ENCODE measurements around the gene MAU2.

MAU2 gene, protein sequence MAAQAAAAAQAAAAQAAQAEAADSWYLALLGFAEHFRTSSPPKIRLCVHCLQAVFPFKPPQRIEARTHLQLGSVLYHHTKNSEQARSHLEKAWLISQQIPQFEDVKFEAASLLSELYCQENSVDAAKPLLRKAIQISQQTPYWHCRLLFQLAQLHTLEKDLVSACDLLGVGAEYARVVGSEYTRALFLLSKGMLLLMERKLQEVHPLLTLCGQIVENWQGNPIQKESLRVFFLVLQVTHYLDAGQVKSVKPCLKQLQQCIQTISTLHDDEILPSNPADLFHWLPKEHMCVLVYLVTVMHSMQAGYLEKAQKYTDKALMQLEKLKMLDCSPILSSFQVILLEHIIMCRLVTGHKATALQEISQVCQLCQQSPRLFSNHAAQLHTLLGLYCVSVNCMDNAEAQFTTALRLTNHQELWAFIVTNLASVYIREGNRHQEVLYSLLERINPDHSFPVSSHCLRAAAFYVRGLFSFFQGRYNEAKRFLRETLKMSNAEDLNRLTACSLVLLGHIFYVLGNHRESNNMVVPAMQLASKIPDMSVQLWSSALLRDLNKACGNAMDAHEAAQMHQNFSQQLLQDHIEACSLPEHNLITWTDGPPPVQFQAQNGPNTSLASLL

DNA sequence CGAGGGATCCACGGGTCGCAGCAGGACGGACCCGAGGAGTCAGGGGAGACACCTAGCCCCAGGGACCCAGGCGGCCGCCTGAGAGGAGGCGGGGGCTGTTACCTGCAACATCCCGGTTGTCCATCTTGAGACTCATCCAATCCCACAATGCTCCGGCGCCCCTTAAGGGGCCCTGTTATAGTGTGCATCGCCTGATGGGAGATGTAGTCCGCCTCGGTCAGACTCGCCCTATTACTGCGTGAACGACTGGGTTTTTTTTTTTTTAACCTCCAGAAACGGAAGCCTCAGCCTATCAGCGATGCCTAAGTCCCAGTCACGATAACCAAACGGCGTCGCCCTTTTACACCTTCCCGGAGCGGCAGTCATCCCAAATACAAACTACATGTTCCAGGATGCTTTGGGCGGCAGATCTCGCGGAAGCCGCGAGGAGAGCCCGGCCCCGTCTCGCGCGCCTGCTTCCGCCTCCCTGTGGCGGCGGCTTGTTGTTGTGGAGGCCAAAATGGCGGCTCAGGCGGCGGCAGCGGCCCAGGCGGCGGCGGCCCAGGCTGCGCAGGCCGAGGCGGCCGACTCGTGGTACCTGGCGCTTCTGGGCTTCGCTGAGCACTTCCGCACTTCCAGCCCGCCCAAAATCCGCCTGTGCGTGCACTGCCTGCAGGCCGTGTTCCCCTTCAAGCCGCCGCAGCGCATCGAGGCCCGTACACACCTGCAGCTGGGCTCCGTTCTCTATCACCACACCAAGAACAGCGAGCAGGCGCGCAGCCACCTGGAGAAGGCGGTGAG is at the start of gene MAU2, which contains the start of gene SUGP1:
MAU2 (plus strand) TSS at position 469 of the 780 bp plus-strand sequence; CDS start at position 500, 31 bp downstream.
SUGP1 (minus strand) TSS at position 149 of the 780 bp plus-strand sequence; CDS start at position 136, 13 bp downstream.
- TF ChIP-seq SNAI2 (CRISPR knock-in tag; IDR thresholded peaks at IDR 0.05) (no peak), PPARA (CRISPR knock-in tag; IDR thresholded peaks at IDR 0.05; ENCODE audit: borderline replicate concordance) (no peak), ZFP30 (CRISPR knock-in tag; IDR thresholded peaks at IDR 0.05) (no peak), CSDC2 (CRISPR knock-in tag; IDR thresholded peaks at IDR 0.05) (no peak), ZNF70 (CRISPR knock-in tag; IDR thresholded peaks at IDR 0.05) (no peak), RARB (CRISPR knock-in tag; IDR thresholded peaks at IDR 0.05) (no peak), ISL1 (CRISPR knock-in tag; IDR thresholded peaks at IDR 0.05) (no peak)
- TF ChIP-seq, protein P1, sequence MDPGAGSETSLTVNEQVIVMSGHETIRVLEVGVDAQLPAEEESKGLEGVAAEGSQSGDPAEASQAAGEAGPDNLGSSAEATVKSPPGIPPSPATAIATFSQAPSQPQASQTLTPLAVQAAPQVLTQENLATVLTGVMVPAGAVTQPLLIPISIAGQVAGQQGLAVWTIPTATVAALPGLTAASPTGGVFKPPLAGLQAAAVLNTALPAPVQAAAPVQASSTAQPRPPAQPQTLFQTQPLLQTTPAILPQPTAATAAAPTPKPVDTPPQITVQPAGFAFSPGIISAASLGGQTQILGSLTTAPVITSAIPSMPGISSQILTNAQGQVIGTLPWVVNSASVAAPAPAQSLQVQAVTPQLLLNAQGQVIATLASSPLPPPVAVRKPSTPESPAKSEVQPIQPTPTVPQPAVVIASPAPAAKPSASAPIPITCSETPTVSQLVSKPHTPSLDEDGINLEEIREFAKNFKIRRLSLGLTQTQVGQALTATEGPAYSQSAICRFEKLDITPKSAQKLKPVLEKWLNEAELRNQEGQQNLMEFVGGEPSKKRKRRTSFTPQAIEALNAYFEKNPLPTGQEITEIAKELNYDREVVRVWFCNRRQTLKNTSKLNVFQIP (CRISPR knock-in tag; IDR thresholded peaks at IDR 0.05; ENCODE audit: borderline replicate concordance, low read depth), result no peak
- TF ChIP-seq, protein P2, sequence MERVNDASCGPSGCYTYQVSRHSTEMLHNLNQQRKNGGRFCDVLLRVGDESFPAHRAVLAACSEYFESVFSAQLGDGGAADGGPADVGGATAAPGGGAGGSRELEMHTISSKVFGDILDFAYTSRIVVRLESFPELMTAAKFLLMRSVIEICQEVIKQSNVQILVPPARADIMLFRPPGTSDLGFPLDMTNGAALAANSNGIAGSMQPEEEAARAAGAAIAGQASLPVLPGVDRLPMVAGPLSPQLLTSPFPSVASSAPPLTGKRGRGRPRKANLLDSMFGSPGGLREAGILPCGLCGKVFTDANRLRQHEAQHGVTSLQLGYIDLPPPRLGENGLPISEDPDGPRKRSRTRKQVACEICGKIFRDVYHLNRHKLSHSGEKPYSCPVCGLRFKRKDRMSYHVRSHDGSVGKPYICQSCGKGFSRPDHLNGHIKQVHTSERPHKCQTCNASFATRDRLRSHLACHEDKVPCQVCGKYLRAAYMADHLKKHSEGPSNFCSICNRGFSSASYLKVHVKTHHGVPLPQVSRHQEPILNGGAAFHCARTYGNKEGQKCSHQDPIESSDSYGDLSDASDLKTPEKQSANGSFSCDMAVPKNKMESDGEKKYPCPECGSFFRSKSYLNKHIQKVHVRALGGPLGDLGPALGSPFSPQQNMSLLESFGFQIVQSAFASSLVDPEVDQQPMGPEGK (CRISPR knock-in tag; IDR thresholded peaks at IDR 0.05; ENCODE audit: borderline replicate concordance), result no peak
- ATAC-seq, result peak; percentile 97

DNA sequence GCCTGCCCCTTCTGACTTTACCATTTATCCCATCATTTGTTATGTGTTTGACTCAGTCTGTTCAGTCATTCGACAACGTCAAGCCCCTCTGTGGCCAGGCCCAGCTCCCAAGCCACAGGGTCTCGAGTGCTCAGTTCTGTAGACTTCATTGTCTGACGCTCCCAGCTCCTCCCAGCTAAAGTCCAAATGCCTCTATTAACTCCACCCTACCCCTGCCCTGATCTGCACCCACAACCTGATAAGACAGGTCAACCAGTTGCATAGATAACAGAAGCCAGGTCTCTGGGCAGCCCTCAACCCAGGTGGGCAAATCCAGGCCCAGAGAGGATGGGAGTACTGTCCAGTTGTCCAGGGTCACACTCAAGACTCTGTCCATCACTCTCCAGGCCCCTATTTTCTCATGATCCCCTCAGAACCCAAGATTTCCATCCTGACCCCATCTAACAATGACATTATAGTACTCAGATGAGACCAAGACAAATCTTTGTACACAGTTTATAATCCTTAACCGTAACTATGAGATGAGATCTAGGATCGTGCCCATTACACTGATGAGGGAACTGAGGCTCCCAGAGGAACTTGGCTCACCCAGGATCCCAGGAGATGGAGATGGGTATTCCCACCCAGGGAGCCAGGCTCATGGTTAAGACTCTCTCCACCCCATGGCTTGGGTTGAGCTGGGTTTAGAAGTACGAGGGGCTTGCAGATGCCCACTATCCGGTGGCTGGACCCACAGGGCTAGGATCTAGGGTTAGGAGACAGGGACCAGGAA is 48.6 kb upstream of the MAU2 start:
- ATAC-seq, result no peak
- TF ChIP-seq, protein P3, sequence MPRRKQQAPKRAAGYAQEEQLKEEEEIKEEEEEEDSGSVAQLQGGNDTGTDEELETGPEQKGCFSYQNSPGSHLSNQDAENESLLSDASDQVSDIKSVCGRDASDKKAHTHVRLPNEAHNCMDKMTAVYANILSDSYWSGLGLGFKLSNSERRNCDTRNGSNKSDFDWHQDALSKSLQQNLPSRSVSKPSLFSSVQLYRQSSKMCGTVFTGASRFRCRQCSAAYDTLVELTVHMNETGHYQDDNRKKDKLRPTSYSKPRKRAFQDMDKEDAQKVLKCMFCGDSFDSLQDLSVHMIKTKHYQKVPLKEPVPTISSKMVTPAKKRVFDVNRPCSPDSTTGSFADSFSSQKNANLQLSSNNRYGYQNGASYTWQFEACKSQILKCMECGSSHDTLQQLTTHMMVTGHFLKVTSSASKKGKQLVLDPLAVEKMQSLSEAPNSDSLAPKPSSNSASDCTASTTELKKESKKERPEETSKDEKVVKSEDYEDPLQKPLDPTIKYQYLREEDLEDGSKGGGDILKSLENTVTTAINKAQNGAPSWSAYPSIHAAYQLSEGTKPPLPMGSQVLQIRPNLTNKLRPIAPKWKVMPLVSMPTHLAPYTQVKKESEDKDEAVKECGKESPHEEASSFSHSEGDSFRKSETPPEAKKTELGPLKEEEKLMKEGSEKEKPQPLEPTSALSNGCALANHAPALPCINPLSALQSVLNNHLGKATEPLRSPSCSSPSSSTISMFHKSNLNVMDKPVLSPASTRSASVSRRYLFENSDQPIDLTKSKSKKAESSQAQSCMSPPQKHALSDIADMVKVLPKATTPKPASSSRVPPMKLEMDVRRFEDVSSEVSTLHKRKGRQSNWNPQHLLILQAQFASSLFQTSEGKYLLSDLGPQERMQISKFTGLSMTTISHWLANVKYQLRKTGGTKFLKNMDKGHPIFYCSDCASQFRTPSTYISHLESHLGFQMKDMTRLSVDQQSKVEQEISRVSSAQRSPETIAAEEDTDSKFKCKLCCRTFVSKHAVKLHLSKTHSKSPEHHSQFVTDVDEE (CRISPR knock-in tag; IDR thresholded peaks at IDR 0.05), result no peak
- TF ChIP-seq ZNF8 (CRISPR knock-in tag; IDR thresholded peaks at IDR 0.05) (no peak), ZFP3 (CRISPR knock-in tag; IDR thresholded peaks at IDR 0.05) (no peak), PPARA (CRISPR knock-in tag; IDR thresholded peaks at IDR 0.05; ENCODE audit: borderline replicate concordance) (no peak), ZNF70 (CRISPR knock-in tag; IDR thresholded peaks at IDR 0.05) (no peak), ZNF565 (CRISPR knock-in tag; conservative IDR thresholded peaks at IDR 0.05; ENCODE audit: low read depth) (no peak)

DNA sequence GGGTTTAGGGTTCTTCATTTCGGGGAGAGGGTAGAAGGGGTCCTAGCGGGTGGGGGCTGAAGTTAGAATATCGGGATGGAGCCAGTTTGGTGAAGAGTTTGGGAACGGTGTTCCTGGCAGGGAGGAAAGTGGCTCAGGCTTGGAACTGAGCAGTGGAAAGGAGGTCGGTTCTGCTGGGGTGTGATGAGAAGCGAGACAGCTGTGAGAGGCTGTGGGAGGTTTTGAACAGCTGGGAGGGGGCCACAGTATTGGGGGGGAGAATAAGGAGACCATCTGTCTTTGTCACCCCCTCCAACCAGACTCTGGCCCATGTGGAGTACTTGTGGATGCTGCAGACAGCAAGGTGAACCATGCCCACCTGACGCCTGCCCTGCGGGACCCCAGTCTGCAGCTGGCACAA is 46.5 kb upstream of the MAU2 start:
- no peak for TF ChIP-seq BACH2 (CRISPR knock-in tag; IDR thresholded peaks at IDR 0.05; ENCODE audit: borderline replicate concordance)
- TF ChIP-seq ZNF565 (CRISPR knock-in tag; conservative IDR thresholded peaks at IDR 0.05; ENCODE audit: low read depth), result no peak
- no peak for TF ChIP-seq ZNF8 (CRISPR knock-in tag; IDR thresholded peaks at IDR 0.05)
- TF ChIP-seq, protein P4, sequence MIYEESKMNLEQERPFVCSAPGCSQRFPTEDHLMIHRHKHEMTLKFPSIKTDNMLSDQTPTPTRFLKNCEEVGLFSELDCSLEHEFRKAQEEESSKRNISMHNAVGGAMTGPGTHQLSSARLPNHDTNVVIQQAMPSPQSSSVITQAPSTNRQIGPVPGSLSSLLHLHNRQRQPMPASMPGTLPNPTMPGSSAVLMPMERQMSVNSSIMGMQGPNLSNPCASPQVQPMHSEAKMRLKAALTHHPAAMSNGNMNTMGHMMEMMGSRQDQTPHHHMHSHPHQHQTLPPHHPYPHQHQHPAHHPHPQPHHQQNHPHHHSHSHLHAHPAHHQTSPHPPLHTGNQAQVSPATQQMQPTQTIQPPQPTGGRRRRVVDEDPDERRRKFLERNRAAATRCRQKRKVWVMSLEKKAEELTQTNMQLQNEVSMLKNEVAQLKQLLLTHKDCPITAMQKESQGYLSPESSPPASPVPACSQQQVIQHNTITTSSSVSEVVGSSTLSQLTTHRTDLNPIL (CRISPR knock-in tag; IDR thresholded peaks at IDR 0.05; ENCODE audit: low read depth), result no peak

More for the DNA sequence above, 46.5 kb upstream of the MAU2 start:
- ATAC-seq, result no peak

Measured in SK-N-SH treated with all-trans-retinoic acid at 6 μM for 48 hours (cell line).